ENCODE measurements around the gene DHRS7C.

The DHRS7C gene

DNA sequence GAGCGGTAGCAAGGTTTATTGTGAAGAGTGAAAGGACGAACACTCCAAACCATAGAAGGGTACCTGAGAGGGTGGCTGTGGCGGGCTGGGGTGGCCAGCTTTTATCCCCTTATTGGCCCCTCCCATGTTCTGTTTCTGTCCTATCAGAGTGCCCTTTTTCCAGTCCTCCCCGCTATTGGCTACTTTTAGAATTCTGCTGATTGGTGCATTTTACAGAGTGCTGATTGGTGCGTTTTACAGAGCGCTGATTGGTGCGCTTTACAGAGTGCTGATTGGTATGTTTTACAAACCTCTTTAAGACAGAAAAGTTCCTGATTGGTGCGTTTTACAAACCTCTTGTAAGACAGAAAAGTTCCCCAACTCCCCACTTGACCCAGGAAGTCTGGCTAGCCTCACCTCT, 18.0 kb upstream of the DHRS7C start:
- H3K27ac ChIP-seq = no peak overlapping the region
- TF ChIP-seq ZFX (IDR thresholded peaks at IDR 0.05) = no peak
- TF ChIP-seq, protein P1, sequence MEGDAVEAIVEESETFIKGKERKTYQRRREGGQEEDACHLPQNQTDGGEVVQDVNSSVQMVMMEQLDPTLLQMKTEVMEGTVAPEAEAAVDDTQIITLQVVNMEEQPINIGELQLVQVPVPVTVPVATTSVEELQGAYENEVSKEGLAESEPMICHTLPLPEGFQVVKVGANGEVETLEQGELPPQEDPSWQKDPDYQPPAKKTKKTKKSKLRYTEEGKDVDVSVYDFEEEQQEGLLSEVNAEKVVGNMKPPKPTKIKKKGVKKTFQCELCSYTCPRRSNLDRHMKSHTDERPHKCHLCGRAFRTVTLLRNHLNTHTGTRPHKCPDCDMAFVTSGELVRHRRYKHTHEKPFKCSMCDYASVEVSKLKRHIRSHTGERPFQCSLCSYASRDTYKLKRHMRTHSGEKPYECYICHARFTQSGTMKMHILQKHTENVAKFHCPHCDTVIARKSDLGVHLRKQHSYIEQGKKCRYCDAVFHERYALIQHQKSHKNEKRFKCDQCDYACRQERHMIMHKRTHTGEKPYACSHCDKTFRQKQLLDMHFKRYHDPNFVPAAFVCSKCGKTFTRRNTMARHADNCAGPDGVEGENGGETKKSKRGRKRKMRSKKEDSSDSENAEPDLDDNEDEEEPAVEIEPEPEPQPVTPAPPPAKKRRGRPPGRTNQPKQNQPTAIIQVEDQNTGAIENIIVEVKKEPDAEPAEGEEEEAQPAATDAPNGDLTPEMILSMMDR (conservative IDR thresholded peaks at IDR 0.05) = no peak

DNA sequence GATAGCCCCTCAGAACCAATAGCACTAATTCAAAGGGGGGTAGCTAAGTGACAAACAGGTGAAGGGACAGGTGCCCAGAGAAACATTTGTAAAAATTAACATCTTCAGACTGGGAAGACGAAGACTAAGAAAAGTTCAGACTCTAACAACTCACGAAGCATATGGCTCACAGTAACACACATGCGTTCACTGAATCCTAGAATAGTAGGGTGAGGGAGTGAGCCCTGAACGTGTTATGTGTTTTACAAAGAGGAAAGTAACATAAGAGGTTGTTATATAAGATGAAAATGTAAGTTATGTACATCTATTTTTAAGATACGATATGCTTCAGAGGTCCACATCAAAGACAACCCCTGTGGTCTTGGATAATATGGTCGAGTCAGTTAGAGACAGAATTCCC, 15.3 kb upstream of the DHRS7C start:
- H3K27ac ChIP-seq = no peak overlapping the region
- TF ChIP-seq, protein P1 (conservative IDR thresholded peaks at IDR 0.05) = no peak
- TF ChIP-seq ZFX (IDR thresholded peaks at IDR 0.05) = no peak

DNA sequence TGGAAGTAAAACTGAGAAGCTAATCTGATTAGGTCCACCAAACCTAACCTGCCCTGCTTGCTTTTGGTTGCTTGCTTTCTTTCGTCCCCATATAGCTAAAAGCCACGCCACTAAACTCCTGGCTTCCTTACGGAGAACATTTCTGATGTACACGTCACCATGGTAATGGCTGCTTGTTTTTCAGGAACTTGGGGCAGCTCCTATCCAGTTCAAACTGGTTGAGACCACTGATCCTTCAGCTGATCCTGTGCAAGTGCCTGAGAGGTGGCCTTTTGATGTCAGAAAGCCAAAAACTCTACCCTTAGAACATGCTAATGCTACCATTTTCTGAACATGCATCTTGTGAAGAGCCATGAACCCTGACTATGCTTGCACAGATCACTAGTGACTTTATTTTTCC, 14.4 kb upstream of the DHRS7C start:
- H3K27ac ChIP-seq = no peak overlapping the region
- no peak for TF ChIP-seq ZFX (IDR thresholded peaks at IDR 0.05)
- TF ChIP-seq, protein P1 (conservative IDR thresholded peaks at IDR 0.05) = no peak

DNA sequence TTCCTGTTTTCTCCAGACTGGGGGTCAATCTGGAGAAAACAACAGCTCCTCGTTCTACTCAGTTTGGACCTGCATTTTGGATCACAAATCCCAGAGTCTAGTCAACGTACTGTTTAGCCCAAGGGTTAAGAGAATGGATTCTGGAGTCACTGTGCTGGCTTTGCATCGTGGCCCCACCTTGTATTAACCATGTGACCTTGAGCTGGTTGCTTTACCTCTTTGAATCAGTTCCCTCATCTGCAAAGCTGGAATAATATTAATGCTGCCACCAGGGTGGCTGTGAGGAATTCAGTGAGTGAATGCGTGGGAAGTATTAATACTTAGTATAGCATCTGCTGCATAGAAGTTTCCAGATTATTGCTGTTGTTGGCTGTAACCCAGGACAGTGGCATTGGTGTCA, 11.3 kb upstream of the DHRS7C start:
- no peak overlapping the region for H3K27ac ChIP-seq
- TF ChIP-seq, protein P1 (conservative IDR thresholded peaks at IDR 0.05) = no peak
- no peak for TF ChIP-seq ZFX (IDR thresholded peaks at IDR 0.05)

DNA sequence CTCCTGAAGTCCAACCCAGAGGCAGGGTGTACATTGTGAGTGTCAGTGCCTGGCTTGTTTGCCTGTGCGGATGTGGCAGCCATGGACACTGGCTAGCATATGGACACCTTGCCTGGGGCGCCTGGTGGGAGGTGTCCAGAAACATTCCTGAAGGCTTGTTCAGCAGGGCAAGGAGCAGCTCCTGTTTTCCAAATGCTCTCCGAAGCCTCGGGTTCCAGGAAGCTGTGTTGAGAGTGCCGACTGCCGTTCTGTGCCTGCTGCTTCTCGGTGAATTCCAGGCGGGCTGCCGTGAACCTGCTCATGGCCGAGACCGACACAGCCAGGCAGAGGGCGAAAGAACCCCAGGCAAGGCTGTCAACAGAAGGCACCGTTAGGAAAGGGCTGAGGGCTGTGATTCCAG, 10.9 kb upstream of the DHRS7C start:
- TF ChIP-seq ZFX (IDR thresholded peaks at IDR 0.05) = no peak
- TF ChIP-seq, protein P1 (conservative IDR thresholded peaks at IDR 0.05) = no peak
- no peak overlapping the region for H3K27ac ChIP-seq

DNA sequence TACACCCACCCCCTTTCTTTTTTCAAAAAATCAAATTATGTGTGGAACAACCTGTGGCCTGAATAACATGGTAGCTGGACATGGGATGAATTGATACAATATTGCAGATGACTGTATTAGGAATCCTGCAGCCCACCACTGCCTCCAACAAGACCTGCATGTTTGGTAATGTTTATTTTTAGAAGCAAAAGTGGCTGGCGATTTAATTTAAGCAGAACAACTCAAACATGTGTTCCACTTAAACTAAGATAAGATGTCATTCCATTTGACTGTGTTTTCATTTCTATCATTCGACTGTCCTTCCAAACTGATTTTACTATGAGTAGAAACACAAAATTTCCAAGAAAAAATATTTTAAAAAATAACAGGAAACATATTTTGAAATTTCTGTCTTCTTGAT, 10.1 kb upstream of the DHRS7C start:
- no peak for TF ChIP-seq ZFX (IDR thresholded peaks at IDR 0.05)
- TF ChIP-seq, protein P1 (conservative IDR thresholded peaks at IDR 0.05) = no peak
- no peak overlapping the region for H3K27ac ChIP-seq

DNA sequence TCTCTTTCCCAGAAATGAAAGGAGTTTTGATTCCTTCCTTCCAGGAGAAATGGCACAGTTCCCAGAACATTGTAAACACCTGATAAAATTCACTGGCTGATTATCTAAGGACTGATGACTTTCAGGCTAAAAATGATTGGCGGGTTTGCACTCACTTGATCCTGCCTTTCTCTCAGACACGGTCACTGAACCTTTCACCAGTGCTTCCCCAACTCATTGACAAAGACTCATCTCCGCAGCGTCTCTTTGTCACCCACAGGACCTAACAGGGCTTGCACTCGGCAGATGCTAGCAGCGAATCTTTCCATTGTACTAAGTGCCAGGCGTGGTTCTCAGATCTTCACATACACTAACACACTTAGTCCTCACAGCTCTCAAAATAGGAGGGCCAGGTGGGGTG, 7.3 kb upstream of the DHRS7C start:
- H3K27ac ChIP-seq = peak overlapping the region; percentile 24
- TF ChIP-seq ZFX (IDR thresholded peaks at IDR 0.05) = no peak
- TF ChIP-seq, protein P1 (conservative IDR thresholded peaks at IDR 0.05) = no peak
